Measurements from ENCODE around the gene SUSD4.
A peak's percentile ranks its signal among the peaks of the same experiment; 100 is the strongest.

The SUSD4 gene

GRCh38 chr1:223180731-223181321 lies 183.2 kb downstream of the SUSD4 start:
- DNase-seq (ENCODE audit: low read depth): no peak

- no peak for DNase-seq (ENCODE audit: low read depth)
Measured at GRCh38 chr1:223179786-223180185, 184.2 kb downstream of the SUSD4 start.

GRCh38 chr1:223179280-223179679 lies 184.7 kb downstream of the SUSD4 start:
- DNase-seq (ENCODE audit: low read depth): no peak

- no peak for DNase-seq (ENCODE audit: low read depth)
Measured at GRCh38 chr1:223177681-223178080, 186.3 kb downstream of the SUSD4 start.

- no peak for DNase-seq (ENCODE audit: low read depth)
Measured at GRCh38 chr1:223176437-223176836, 187.5 kb downstream of the SUSD4 start.

GRCh38 chr1:223175633-223176032 lies 188.3 kb downstream of the SUSD4 start:
- no peak for DNase-seq (ENCODE audit: low read depth)

GRCh38 chr1:223175032-223175431 lies 188.9 kb downstream of the SUSD4 start:
- peak; percentile 20 for DNase-seq (ENCODE audit: low read depth)
